HG03439 (cell line): Measurements from ENCODE around the gene FAM181B.

ENCODE experiments used
- ATAC-seq: cut with Tn5 transposase; IDR thresholded peaks from one replicate; pipeline ENCODE4 v1.9.1; 2021; ENCODE audit warnings: mild to moderate bottlenecking, moderate library complexity; ENCODE audit not compliant: unreplicated experiment

Gene FAM181B

GRCh38 chr11:82733444-82734119 is at the start of gene FAM181B:
Gene FAM181B (minus strand): TSS chr11:82733864. CDS start chr11:82733729, 135 bp downstream.
- ATAC-seq: no peak

DNA sequence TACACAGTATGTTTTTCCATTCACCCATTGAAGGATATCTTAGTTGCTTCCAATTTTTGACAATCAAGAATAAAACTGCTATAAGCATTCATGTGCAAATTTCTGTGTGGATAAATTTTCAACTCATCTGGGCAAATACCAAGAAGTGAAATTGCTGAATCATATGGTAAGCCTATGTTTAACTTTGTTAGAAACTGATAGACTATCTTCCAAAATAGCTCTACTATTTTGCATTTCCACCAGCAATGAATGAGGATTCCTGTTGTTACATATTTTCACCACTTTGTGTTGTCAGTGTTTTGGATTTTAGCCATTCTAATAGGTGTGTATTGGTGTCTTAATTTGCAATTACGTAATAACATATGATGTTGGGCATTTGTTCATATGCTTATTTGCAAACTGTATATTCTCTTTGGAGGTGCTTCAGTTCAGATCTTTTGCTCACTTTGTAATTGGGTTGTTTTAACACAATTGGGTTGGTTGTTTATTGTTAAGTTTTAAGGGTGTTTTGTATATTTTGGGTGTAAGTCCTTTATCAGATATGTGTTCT is 49.2 kb upstream of the FAM181B start:
- no peak for ATAC-seq

DNA sequence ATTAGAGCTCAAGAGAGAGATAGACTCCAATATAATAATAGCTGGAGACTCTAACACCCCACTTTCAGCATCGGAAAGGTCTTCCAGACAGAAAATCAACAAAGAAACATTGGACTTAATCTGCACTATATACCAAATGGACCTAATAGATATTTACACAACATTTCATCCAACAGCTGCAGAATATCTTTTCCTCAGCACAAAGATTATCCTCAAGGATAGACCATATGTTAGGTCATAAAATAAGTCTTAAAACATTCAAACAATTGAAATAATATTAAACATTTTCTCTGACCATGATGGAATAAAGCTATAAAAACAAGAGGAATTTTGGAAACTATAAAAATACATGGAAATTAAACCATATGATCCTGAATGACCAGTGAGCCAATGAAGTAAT is 45.1 kb upstream of the FAM181B start:
- no peak for ATAC-seq

DNA sequence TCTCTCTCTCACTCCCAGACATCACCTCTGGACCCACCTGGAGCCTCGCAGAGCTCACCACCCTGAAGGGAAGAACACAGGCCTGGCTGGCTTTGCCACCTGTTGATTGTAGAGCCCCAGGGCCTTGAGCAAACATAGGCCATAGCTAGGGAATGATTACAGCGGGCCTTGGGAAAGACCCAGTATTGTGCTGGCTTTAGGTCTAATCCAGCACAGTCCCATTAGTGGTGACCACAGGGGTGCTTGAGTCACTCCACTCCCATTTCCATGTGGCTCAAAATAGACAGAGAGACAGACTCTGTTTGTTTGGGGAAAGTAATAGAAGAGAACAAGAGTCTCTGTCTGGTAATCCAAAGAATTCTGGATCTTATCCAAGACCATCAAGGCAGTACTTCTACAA is 42.7 kb upstream of the FAM181B start:
- ATAC-seq: no peak

- ATAC-seq: peak; percentile 99
Measured at GRCh38 chr11:82775736-82776346, 42.2 kb upstream of the FAM181B start.

DNA sequence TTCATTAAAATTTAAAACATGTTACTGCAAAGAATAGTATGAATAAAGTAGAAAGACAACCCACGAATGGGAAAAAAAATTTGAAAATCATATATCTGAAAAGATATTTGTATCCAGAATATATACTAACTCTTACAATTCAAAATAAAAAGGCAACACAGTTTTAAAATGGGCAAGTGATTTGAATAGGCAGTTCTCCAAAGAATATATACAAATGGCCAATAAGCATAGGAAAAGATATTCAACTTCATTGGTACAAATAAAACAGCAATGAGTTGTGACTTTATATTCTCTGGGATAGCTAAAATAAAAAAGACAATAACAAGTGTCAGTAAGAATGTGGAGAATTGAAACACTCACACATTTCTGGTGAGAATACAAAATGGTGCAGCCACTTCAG is 41.6 kb upstream of the FAM181B start:
- no peak for ATAC-seq

GRCh38 chr11:82771781-82772180 is 38.1 kb upstream of the FAM181B start:
- ATAC-seq: no peak

DNA sequence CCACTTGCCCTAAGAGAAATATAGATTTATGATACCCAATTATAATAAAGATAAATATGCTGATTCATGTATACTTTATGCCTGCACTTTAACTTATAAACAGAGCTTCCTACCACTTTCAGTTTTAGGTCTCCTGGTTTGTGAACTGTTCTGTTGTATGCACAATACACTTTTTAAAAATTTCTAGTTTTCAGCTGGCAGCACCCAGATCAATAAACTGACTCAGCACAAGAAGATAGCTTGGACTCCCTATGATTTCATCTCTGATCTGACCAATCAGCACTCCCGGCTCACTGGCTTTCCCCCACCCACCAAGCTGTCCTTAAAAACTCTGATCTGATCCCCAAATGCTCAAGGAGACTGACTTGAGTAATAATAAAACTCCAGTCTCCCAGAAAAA is 33.5 kb upstream of the FAM181B start:
- ATAC-seq: no peak

DNA sequence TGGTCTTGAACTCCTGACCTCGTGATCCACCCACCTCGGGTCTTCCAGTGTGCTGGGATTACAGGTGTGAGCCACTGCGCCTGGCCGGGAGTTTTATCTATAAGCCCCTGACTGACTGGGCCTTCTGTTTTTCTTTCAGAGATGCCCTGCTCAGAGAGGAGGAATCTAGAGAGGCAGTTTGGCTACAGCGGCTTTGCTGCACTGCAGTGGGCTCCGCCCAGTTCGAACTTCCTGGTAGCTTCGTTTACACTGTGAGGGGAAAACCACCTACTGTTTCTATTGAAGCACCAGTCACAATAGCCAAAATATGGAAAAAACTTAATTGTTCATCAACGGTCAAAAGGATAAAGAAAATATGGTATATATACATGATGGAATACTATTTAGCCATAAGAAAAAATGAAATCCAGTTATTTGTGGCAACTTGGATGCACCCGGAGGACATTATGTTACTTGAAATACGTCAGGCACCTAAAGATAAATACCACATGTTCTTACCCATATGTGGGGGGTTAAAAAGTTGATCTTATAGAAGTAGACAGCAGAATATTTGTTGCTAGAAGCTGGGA is 31.9 kb upstream of the FAM181B start:
- ATAC-seq: no peak

GRCh38 chr11:82763167-82763566 is 29.5 kb upstream of the FAM181B start:
- ATAC-seq: no peak

DNA sequence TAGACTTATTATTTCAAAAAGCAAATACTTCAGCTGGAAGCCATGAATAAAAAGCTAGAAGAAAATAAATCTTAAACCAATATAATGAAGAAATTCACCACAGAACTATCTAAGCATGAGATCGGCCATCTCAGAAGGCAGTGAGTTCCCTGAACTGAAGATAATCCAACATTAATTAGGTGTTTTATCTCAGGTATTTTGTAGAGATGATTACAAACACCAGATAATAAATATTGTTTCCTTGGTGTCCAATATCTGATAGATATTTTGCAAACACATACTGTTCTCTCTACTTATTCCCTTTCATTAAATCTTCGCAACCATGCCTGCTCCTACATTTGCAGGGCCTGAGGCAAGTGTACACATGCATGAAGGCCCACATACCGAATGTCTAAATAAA is 26.0 kb upstream of the FAM181B start:
- no peak for ATAC-seq

GRCh38 chr11:82757660-82758357 is 24.1 kb upstream of the FAM181B start:
- ATAC-seq: no peak

GRCh38 chr11:82756765-82757639 is 23.3 kb upstream of the FAM181B start:
- no peak for ATAC-seq

- ATAC-seq: no peak
Measured at GRCh38 chr11:82754410-82754809, 20.7 kb upstream of the FAM181B start.

- no peak for ATAC-seq
Measured at GRCh38 chr11:82753921-82754320, 20.3 kb upstream of the FAM181B start.

- ATAC-seq: no peak
Measured at GRCh38 chr11:82752801-82753200, 19.1 kb upstream of the FAM181B start.

DNA sequence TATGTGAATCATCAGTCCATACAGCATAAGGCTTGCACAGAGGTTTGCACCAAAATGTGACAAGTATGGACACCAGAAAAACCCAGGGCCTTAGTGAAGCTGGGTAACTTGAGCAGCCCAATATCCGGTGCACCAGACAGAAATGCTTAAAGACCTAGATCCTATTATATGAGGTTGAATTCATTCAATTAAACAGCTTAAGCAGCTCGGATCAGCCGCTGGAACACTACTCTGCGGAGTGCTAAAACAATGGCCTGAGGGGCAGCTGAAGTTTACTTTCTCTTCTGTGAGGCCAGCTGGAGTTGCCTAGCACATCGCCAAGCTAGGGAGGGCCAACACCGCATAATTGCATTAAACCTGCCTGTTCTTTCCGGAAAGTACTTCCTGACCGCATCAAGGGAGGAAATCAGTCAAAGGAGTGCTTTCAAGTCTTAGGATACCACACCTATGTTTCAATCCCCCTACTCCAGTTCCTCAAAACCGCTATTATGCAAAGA is 17.0 kb upstream of the FAM181B start:
- no peak for ATAC-seq

- no peak for ATAC-seq
Measured at GRCh38 chr11:82747471-82747870, 13.8 kb upstream of the FAM181B start.

- ATAC-seq: no peak
Measured at GRCh38 chr11:82738091-82738490, 4.4 kb upstream of the FAM181B start.

DNA sequence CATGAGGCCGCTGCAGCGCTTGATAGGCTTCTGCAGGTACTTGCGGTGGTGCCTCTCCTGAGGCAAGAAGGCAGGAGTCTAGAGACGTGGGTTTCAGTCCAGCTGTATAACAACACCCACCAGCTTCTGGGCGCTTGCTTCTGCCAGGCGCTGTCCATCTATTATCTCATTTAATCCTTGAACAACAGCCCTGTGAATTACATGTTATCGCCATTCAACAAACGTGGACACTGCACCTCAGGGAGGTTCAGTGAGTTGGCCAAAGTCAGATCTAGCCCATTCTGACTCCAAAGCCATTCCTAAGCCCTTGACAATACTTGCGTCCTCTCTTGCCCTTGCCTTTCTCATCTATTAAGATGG is 436 bp upstream of the FAM181B start:
- no peak for ATAC-seq
